Kidney epithelial cell (primary cell): ENCODE results near the gene OR5AU1. TPM values are rescaled to one million over a fixed set of nuclear protein-coding genes. Genes with fewer than 3 reads are reported as not detected.

Experiments
- DNase-seq: peaks from one replicate; pipeline ENCODE4 v3.0.0-alpha.2; 2010; ENCODE audit warnings: low read depth
- H3K27me3 ChIP-seq: 2 replicates; pipeline ENCODE4 v1.6.0; 2011; ENCODE audit warnings: low read length; ENCODE audit not compliant: control insufficient read depth, insufficient read depth
- H3K36me3 ChIP-seq: 2 replicates; pipeline ENCODE4 v1.5.1; 2011; ENCODE audit warnings: low read length; ENCODE audit not compliant: control insufficient read depth, insufficient read depth
- H3K4me3 ChIP-seq: 2 replicates; pipeline ENCODE4 v1.5.1; 2011; ENCODE audit warnings: low read depth, mild to moderate bottlenecking, control low read depth, low read length
- CTCF ChIP-seq: IDR thresholded peaks from 2 replicates; pipeline ENCODE4 v1.5.1; 2011; ENCODE audit warnings: mild to moderate bottlenecking, moderate library complexity, low read length, control low read depth, inconsistent platforms; ENCODE audit not compliant: insufficient read depth, poor library complexity, severe bottlenecking
- total RNA-seq: library from RNA; depleted of rRNA; stranded (reverse); fragments of >200 nt; gene quantifications from 2 replicates; pipeline ENCODE4 v1.2.3, GENCODE V29; 2015

OR5AU1 gene
- total RNA-seq, 1 donor from 2014 or later, result not detected

- no peak for DNase-seq
- Histone ChIP-seq H3K27me3 (no peaks in the 10 kb centered on the region), H3K4me3 (no peak overlapping the region), H3K36me3 (no peaks in the 10 kb centered on the region)
- TF ChIP-seq CTCF, result peak; percentile 93
These were observed 49.2 kb downstream of the OR5AU1 start for GRCh38 chr14:21106498-21107282.

GRCh38 chr14:21106176-21106497 is 49.7 kb downstream of the OR5AU1 start:
- no peak for TF ChIP-seq CTCF
- DNase-seq, result no peak

DNA sequence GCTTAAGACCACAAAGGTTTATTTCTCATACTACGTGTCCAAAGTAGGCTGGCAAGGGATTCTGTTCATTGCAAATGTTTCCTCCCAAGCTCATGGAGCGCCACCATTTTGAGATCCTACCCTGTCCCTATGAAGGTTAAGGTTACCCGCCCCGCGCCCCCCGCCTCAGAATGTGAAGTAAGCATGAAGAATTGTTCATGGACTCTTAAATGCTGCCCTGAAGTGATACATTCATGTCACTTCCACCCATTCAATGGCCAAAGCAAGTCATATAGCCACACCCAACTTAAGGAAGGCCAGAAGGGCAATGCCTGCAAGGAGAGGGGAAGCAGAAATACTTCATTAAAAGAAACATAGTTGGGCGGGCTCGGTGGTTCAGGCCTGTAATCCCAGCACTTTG is 50.8 kb downstream of the OR5AU1 start:
- no peak for TF ChIP-seq CTCF

More at GRCh38 chr14:21106176-21106497, 49.7 kb downstream of the OR5AU1 start:
- H3K4me3 ChIP-seq, result no peak overlapping the region
- no peaks in the 10 kb centered on the region for H3K36me3 ChIP-seq
- no peaks in the 10 kb centered on the region for H3K27me3 ChIP-seq

More for the DNA sequence above, 50.8 kb downstream of the OR5AU1 start:
- Histone ChIP-seq H3K36me3 (no peaks in the 10 kb centered on the region), H3K27me3 (no peaks in the 10 kb centered on the region), H3K4me3 (no peak overlapping the region)
- DNase-seq, result no peak

Other genes starting within 250 kb of the OR5AU1 start
- gene RNASE2, start 200.6 kb downstream of the OR5AU1 start, total RNA-seq, result not detected in 2 replicates
- gene METTL17, start 166.1 kb downstream of the OR5AU1 start, total RNA-seq, result 83.2 and 93.0 TPM in 2 replicates
- 0.25 TPM in 1 of 2 replicates, not detected in the other for gene SLC39A2, start 156.8 kb downstream of the OR5AU1 start, total RNA-seq
- 5.2 and 10.5 TPM in 2 replicates for gene NDRG2, start 131.0 kb downstream of the OR5AU1 start, total RNA-seq
- not detected in 2 replicates for gene TPPP2, start 125.8 kb downstream of the OR5AU1 start, total RNA-seq
- gene RNASE13, start 121.3 kb downstream of the OR5AU1 start, total RNA-seq, result not detected in 2 replicates
- gene RNASE7, start 113.7 kb downstream of the OR5AU1 start, total RNA-seq, result not detected in 2 replicates
- not detected in 2 replicates for gene RNASE8, start 98.2 kb downstream of the OR5AU1 start, total RNA-seq
- gene ARHGEF40, start 85.8 kb downstream of the OR5AU1 start, total RNA-seq, result 59.4 and 59.7 TPM in 2 replicates
- 25.5 and 34.5 TPM in 2 replicates for gene ZNF219, start 57.4 kb downstream of the OR5AU1 start, total RNA-seq
- not detected in 2 replicates for gene TMEM253, start 55.0 kb downstream of the OR5AU1 start, total RNA-seq
- gene HNRNPC, start 113.4 kb upstream of the OR5AU1 start, total RNA-seq, result 723 and 773 TPM in 2 replicates
- not detected in 2 replicates for gene RPGRIP1, start 124.0 kb upstream of the OR5AU1 start, total RNA-seq
- 74.8 and 77.8 TPM in 2 replicates for gene SUPT16H, start 228.0 kb upstream of the OR5AU1 start, total RNA-seq